ENCODE data around the gene YY1. TPM values are rescaled to one million over a fixed set of nuclear protein-coding genes. Genes with fewer than 3 reads are reported as not detected.

YY1 gene
- total and polyA plus RNA-seq, 2 experiments from 2014 or later = 32.6 to 58.5 TPM

GRCh38 chr14:100283984-100284881, 45.3 kb downstream of the YY1 start:
- Histone ChIP-seq H3K79me2 (peaks cover 29% of the 10 kb centered on the region), H2AFZ (no peak overlapping the region), H3K9me3 (ENCODE audit: low read depth) (no peaks in the 10 kb centered on the region), H3K4me3 (peak overlapping the region; percentile 98), H3K36me3 (replicated peaks; ENCODE audit: insufficient read depth, low read depth) (no peaks in the 10 kb centered on the region), H4K20me1 (ENCODE audit: insufficient read depth, poor library complexity, severe bottlenecking) (peaks cover 32% of the 10 kb centered on the region), H3K4me1 (ENCODE audit: insufficient read depth) (peaks cover 2% of the 10 kb centered on the region), H3K27ac (peak overlapping the region; percentile 94), H3K9me2 (replicated peaks; ENCODE audit: insufficient read depth) (no peaks in the 10 kb centered on the region), H3K27me3 (no peaks in the 10 kb centered on the region), H3K4me2 (peak overlapping the region; percentile 100)
- no peak for DNase-seq (ENCODE audit: low spot score)
- WGBS (ENCODE audit: low lambda C conversion rate, missing lambda C conversion rate) = 74% methylated on average over 26 of the region's 26 CpGs
- TF ChIP-seq EZH2 (IDR thresholded peaks at IDR 0.05; ENCODE audit: borderline replicate concordance) = no peak
- no peak for TF ChIP-seq CTCF (IDR thresholded peaks at IDR 0.05; ENCODE audit: poor library complexity)
- no peak for TF ChIP-seq EZH2phosphoT487 (IDR thresholded peaks at IDR 0.05; ENCODE audit: low read depth, severe bottlenecking, unreplicated experiment)

GRCh38 chr14:100285021-100285912, 46.3 kb downstream of the YY1 start:
- H3K4me1 ChIP-seq (ENCODE audit: insufficient read depth) = peaks cover 2% of the 10 kb centered on the region
- H3K27ac ChIP-seq = peak overlapping the region; percentile 94
- WGBS (ENCODE audit: low lambda C conversion rate, missing lambda C conversion rate) = 3% methylated on average over 39 of the region's 82 CpGs
- TF ChIP-seq EZH2phosphoT487 (IDR thresholded peaks at IDR 0.05; ENCODE audit: low read depth, severe bottlenecking, unreplicated experiment) (no peak), CTCF (IDR thresholded peaks at IDR 0.05; ENCODE audit: poor library complexity) (peak; percentile 91)
- H4K20me1 ChIP-seq (ENCODE audit: insufficient read depth, poor library complexity, severe bottlenecking) = peaks cover 22% of the 10 kb centered on the region
- peaks cover 19% of the 10 kb centered on the region for H3K79me2 ChIP-seq
- H3K4me2 ChIP-seq = peak overlapping the region; percentile 100
- H3K27me3 ChIP-seq = no peaks in the 10 kb centered on the region
- peak; percentile 88 for DNase-seq (ENCODE audit: low spot score)
- peak overlapping the region; percentile 100 for H2AFZ ChIP-seq
- H3K4me3 ChIP-seq = peak overlapping the region; percentile 98
- no peaks in the 10 kb centered on the region for H3K9me3 ChIP-seq (ENCODE audit: low read depth)
- no peaks in the 10 kb centered on the region for H3K36me3 ChIP-seq (replicated peaks; ENCODE audit: insufficient read depth, low read depth)
- no peaks in the 10 kb centered on the region for H3K9me2 ChIP-seq (replicated peaks; ENCODE audit: insufficient read depth)

- peaks cover 17% of the 10 kb centered on the region for H4K20me1 ChIP-seq (ENCODE audit: insufficient read depth, poor library complexity, severe bottlenecking)
- H3K4me1 ChIP-seq (ENCODE audit: insufficient read depth) = peaks cover 2% of the 10 kb centered on the region
- H3K9me2 ChIP-seq (replicated peaks; ENCODE audit: insufficient read depth) = no peaks in the 10 kb centered on the region
- no peak for DNase-seq (ENCODE audit: low spot score)
- 81% methylated on average over 10 of the region's 13 CpGs for WGBS (ENCODE audit: low lambda C conversion rate, missing lambda C conversion rate)
- TF ChIP-seq CTCF (IDR thresholded peaks at IDR 0.05; ENCODE audit: poor library complexity) (no peak), EZH2phosphoT487 (IDR thresholded peaks at IDR 0.05; ENCODE audit: low read depth, severe bottlenecking, unreplicated experiment) (no peak), EZH2 (IDR thresholded peaks at IDR 0.05; ENCODE audit: borderline replicate concordance) (no peak)
- peak overlapping the region; percentile 94 for H3K27ac ChIP-seq
- H3K79me2 ChIP-seq = peaks cover 14% of the 10 kb centered on the region
- no peaks in the 10 kb centered on the region for H3K9me3 ChIP-seq (ENCODE audit: low read depth)
- peak overlapping the region; percentile 100 for H3K4me2 ChIP-seq
- peak overlapping the region; percentile 98 for H3K4me3 ChIP-seq
- no peaks in the 10 kb centered on the region for H3K36me3 ChIP-seq (replicated peaks; ENCODE audit: insufficient read depth, low read depth)
- no peaks in the 10 kb centered on the region for H3K27me3 ChIP-seq
- H2AFZ ChIP-seq = peak overlapping the region; percentile 100
Observed at GRCh38 chr14:100285913-100286400, 47.0 kb downstream of the YY1 start.
